ENCODE results near the gene RFX7.

The RFX7 gene

GRCh38 chr15:56038707-56039106, 205.0 kb downstream of the RFX7 start:
- H3K4me1 ChIP-seq (ENCODE audit: control insufficient read depth, insufficient read depth, low read length) = no peaks in the 10 kb centered on the region

GRCh38 chr15:56038015-56038414, 205.7 kb downstream of the RFX7 start:
- H3K4me1 ChIP-seq (ENCODE audit: control insufficient read depth, insufficient read depth, low read length) = no peaks in the 10 kb centered on the region
- H3K9ac ChIP-seq (ENCODE audit: low read depth, low read length) = no peak overlapping the region
- H3K9me3 ChIP-seq (ENCODE audit: control insufficient read depth, insufficient read depth, low read length) = no peaks in the 10 kb centered on the region
- H3K27me3 ChIP-seq (ENCODE audit: control insufficient read depth, insufficient read depth, low read length) = no peaks in the 10 kb centered on the region
- no peaks in the 10 kb centered on the region for H3K36me3 ChIP-seq (ENCODE audit: control insufficient read depth, insufficient read depth, low read length)
- H3K4me3 ChIP-seq (ENCODE audit: low read depth, low read length) = no peak overlapping the region

More at GRCh38 chr15:56038707-56039106, 205.0 kb downstream of the RFX7 start:
- Histone ChIP-seq H3K9ac (ENCODE audit: low read depth, low read length) (no peak overlapping the region), H3K27me3 (ENCODE audit: control insufficient read depth, insufficient read depth, low read length) (no peaks in the 10 kb centered on the region), H3K36me3 (ENCODE audit: control insufficient read depth, insufficient read depth, low read length) (no peaks in the 10 kb centered on the region), H3K9me3 (ENCODE audit: control insufficient read depth, insufficient read depth, low read length) (no peaks in the 10 kb centered on the region), H3K4me3 (ENCODE audit: low read depth, low read length) (no peak overlapping the region)
